GM12878 (cell line): ENCODE data around the gene SPAG16. TPM values are rescaled to one million over a fixed set of nuclear protein-coding genes. Genes with fewer than 3 reads are reported as not detected.

Experiments
- ATAC-seq: fragments of 200-7000 bp; cut with Tn5 transposase; 3 replicates; pipeline ENCODE4 v1.9.1; 2020; ENCODE audit warnings: mild to moderate bottlenecking, moderate library complexity
- BruUV-seq: library from RNA; stranded (reverse); fragments of 400-500 nt; replicated peaks from 2 replicates; lab custom pipeline; 2021; lab: Mats Ljungman, UMichigan
- CTCF ChIA-PET: fragments of 300-600 bp; sonication (Branson Sonifier 250); formaldehyde crosslinking; extraction: SDS; loops from one replicate; lab custom pipeline; 2021; ENCODE audit warnings: inconsistent platforms; lab: Yijun Ruan, JAX
- POLR2A ChIA-PET: fragments of 350-600 bp; formaldehyde crosslinking; extraction: SDS; loops from one replicate; lab custom pipeline; 2021; ENCODE audit warnings: inconsistent platforms; lab: Charles Lee
- RAD21 ChIA-PET: fragments of 300-600 bp; sonication (Branson Sonifier 250); formaldehyde crosslinking; loops from one replicate; lab custom pipeline; 2023; ENCODE audit warnings: antibody characterized with exemption; ENCODE audit not compliant: unreplicated experiment; lab: Charles Lee
- SMC1A ChIA-PET: fragments of 300-600 bp; sonication (Branson Sonifier 250); formaldehyde crosslinking; loops from one replicate; lab custom pipeline; 2023; ENCODE audit not compliant: unreplicated experiment, uncharacterized antibody; lab: Charles Lee
- DNase-seq: peaks from one replicate; pipeline ENCODE4 v3.0.0-alpha.2; 2011; ENCODE audit warnings: low read depth, low spot score
- FAIRE-seq: peaks from 3 replicates; lab custom pipeline; 2011; peaks lifted over from hg19 to GRCh38; lab: Jason Lieb, UNC
- H2AFZ ChIP-seq: 2 replicates; pipeline ENCODE4 v1.6.0; 2011; ENCODE audit warnings: low read depth, low read length, control low read depth; ENCODE audit not compliant: control insufficient read depth
- H3K27ac ChIP-seq: 2 replicates; pipeline ENCODE4 v1.5.1; 2011; ENCODE audit warnings: control low read depth; ENCODE audit not compliant: control insufficient read depth, insufficient read depth
- H3K27me3 ChIP-seq, 2 experiments: replicated peaks in 1 of 2; 2 replicates each; pipeline versions ENCODE4 v1.6.0 to v1.6.1; 2011; ENCODE audit warnings: low read length in 1 of 2; ENCODE audit not compliant: control insufficient read depth in 2 of 2, insufficient read depth in 2 of 2
- H3K36me3 ChIP-seq, 2 experiments: 2 replicates each; pipeline ENCODE4 v1.5.1; 2011; ENCODE audit warnings: low read length in 1 of 2; ENCODE audit not compliant: control insufficient read depth in 2 of 2, insufficient read depth in 2 of 2
- H3K4me1 ChIP-seq: 2 replicates; pipeline ENCODE4 v1.6.1; 2011; ENCODE audit warnings: mild to moderate bottlenecking, low read length, moderate library complexity, mixed read lengths; ENCODE audit not compliant: control insufficient read depth, insufficient read depth
- H3K4me2 ChIP-seq: 2 replicates; pipeline ENCODE4 v1.6.0; 2011; ENCODE audit warnings: control low read depth; ENCODE audit not compliant: control insufficient read depth, insufficient read depth
- H3K4me3 ChIP-seq: fragments of 200-600 bp; sonication (generic); 2 replicates; pipeline ENCODE4 v1.5.1; 2016
- H3K79me2 ChIP-seq: 2 replicates; pipeline ENCODE4 v1.6.0; 2011; ENCODE audit warnings: low read length; ENCODE audit not compliant: control insufficient read depth, insufficient read depth
- H3K9ac ChIP-seq: 2 replicates; pipeline ENCODE4 v1.8.0; 2011; ENCODE audit warnings: low read length, control low read depth, mixed read lengths; ENCODE audit not compliant: control insufficient read depth, insufficient read depth
- H3K9me3 ChIP-seq: replicated peaks from 3 replicates; pipeline ENCODE4 v1.5.1; 2011; ENCODE audit warnings: mild to moderate bottlenecking, low read length; ENCODE audit not compliant: control insufficient read depth, insufficient read depth
- H4K20me1 ChIP-seq: 2 replicates; pipeline ENCODE4 v1.6.0; 2011; ENCODE audit not compliant: control insufficient read depth, insufficient read depth
- BACH1 ChIP-seq: fragments of 450-650 bp; IDR thresholded peaks from 2 replicates; pipeline ENCODE4 v1.6.1; 2017; ENCODE audit warnings: mild to moderate bottlenecking, borderline replicate concordance
- CTCF ChIP-seq, 3 experiments: IDR thresholded peaks in 2 of 3; conservative IDR thresholded peaks in 1 of 3; 2 replicates each; pipeline ENCODE4 v1.5.1; 2011; ENCODE audit warnings: low read depth in 3 of 3, low read length in 3 of 3, mild to moderate bottlenecking in 3 of 3, control low read depth in 2 of 3, moderate library complexity in 2 of 3, inconsistent platforms in 1 of 3, mixed read lengths in 1 of 3; ENCODE audit not compliant: control insufficient read depth in 2 of 3, insufficient read depth in 1 of 3; ENCODE audit errors: extremely low read depth in 1 of 3
- HDAC6 ChIP-seq: fragments of 200-600 bp; sonication (generic); IDR thresholded peaks from one replicate; pipeline ENCODE4 v1.8.0; 2017; ENCODE audit warnings: antibody characterized with exemption; ENCODE audit not compliant: unreplicated experiment
- MXI1 ChIP-seq: fragments of 150-350 bp; IDR thresholded peaks from 2 replicates; pipeline ENCODE4 v1.6.1; 2011; ENCODE audit warnings: low read depth, mild to moderate bottlenecking, inconsistent platforms, low read length, improper control_type of control experiment
- NFXL1 ChIP-seq: fragments of 450-650 bp; IDR thresholded peaks from 2 replicates; pipeline ENCODE4 v1.6.1; 2017; ENCODE audit warnings: antibody characterized with exemption, mild to moderate bottlenecking, borderline replicate concordance
- RFX5 ChIP-seq: IDR thresholded peaks from 2 replicates; pipeline ENCODE4 v1.6.1; 2011; ENCODE audit warnings: low read depth, low read length, improper control_type of control experiment
- SIX5 ChIP-seq: IDR thresholded peaks from 2 replicates; pipeline ENCODE4 v1.6.1; 2011; ENCODE audit warnings: mild to moderate bottlenecking, low read depth, low read length, moderate library complexity; ENCODE audit not compliant: severe bottlenecking
- TCF7 ChIP-seq: IDR thresholded peaks from 2 replicates; pipeline ENCODE4 v1.6.1; 2014; ENCODE audit warnings: antibody characterized with exemption, borderline replicate concordance
- ZBED1 ChIP-seq: IDR thresholded peaks from 2 replicates; pipeline ENCODE4 v1.6.1; 2016; ENCODE audit warnings: borderline replicate concordance
- WGBS: methylation state at CpG from one replicate; pipeline ENCODE4 v1.1.6; 2016; ENCODE audit warnings: low lambda C conversion rate; ENCODE audit not compliant: insufficient replicate concordance, insufficient coverage; ENCODE audit errors: missing lambda C conversion rate; 5-methylcytosine and 5-hydroxymethylcytosine counted together
- in situ Hi-C: fragments of 300-500 bp; cut with MboI; formaldehyde crosslinking; loops from 9 replicates; pipeline ENCODE4 v1.14.3; 2018; ENCODE audit warnings: mixed read lengths
- intact Hi-C: fragments of 100-400 bp; cut with micrococcal nuclease; formaldehyde crosslinking; loops from one replicate; pipeline ENCODE4 v1.14.2; 2022; ENCODE audit not compliant: unreplicated experiment
- polyA plus RNA-seq, 11 experiments: library from polyadenylated mRNA; depleted of rRNA in 4 of 11; unstranded in 6 of 11; stranded (reverse) in 5 of 11; fragments of >200 nt; fragmentation: Nextera tagmentation in 4 of 11; fragmentation: Illumina TruSeq in 1 of 11; extraction: Ambion mirVana in 4 of 11; extraction: Trizol in 1 of 11; gene quantifications; 1 replicate in 1 of 11; 2 replicates in 10 of 11; pipeline versions ENCODE4 v1.2.1 to v1.2.3, GENCODE V29; 2011 to 2016; ENCODE audit warnings: inconsistent platforms in 2 of 11, missing spikeins in 2 of 11, low read depth in 1 of 11
- total RNA-seq, 4 experiments: library from RNA; depleted of rRNA in 3 of 4; stranded (reverse); fragments of >200 nt in 3 of 4; fragmentation: Illumina TruSeq in 1 of 4; extraction: Trizol in 1 of 4; gene quantifications; 2 replicates each; pipeline versions ENCODE4 v1.2.1 to v1.2.3, GENCODE V29; 2013 to 2021

Gene SPAG16
- total and polyA plus RNA-seq, 10 of the 15 experiments (the other 5 are each of a cell fraction or from before 2014, with no cell fraction given) = 6.0 to 25.0 (median 15.2) TPM

DNA sequence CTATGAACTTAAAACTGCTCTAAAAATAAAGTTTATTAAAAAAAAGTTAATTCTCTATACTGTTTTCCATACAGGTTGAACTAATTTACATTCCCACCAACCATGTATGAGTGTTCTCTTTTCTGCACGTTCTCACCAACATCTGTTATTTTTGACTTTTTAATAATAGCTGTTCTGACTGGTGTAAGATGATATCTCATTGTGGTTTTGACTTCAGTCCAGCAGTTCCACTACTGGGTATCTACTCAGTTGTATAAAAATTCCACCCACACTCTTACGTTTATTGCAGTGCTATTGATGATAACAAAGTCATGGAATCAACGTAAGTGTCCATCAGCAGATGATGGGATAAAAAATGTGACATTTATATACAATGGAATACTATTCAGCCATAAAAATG is 33.7 kb downstream of the SPAG16 start:
- no peak for ATAC-seq
- Histone ChIP-seq H2AFZ (no peak overlapping the region), H3K9ac (no peak overlapping the region), H3K4me1 (no peaks in the 10 kb centered on the region), H3K4me3 (no peak overlapping the region), H3K9me3 (peaks cover 2% of the 10 kb centered on the region; the same call in 1 of the 3 replicates), H3K4me2 (no peak overlapping the region), H3K36me3 (no peaks in the 10 kb centered on the region), H3K27me3 (no peaks in the 10 kb centered on the region), H3K27ac (no peak overlapping the region), H4K20me1 (no peaks in the 10 kb centered on the region), H3K79me2 (no peaks in the 10 kb centered on the region)
- in situ Hi-C loops = no loop called here
- ChIA-PET CTCF (no interaction called here), SMC1A (no interaction called here), RAD21 (no interaction called here), POLR2A (no interaction called here)
- intact Hi-C loops = no loop called here
- BruUV-seq = no TSS peak
- TF ChIP-seq HDAC6 (no peak), BACH1 (no peak), TCF7 (no peak), MXI1 (no peak), RFX5 (no peak), CTCF (IDR thresholded peaks at IDR 0.05 in 2 of 3, conservative IDR thresholded peaks at IDR 0.05 in 1 of 3; ENCODE audit: control insufficient read depth in 2 of 3, extremely low read depth in 1 of 3, insufficient read depth in 1 of 3, low read depth in 3 of 3, low read length in 3 of 3) (no peak), NFXL1 (no peak), SIX5 (no peak), ZBED1 (no peak)
- WGBS = 74% methylated on average over 3 of the region's 3 CpGs
- DNase-seq = no peak
- FAIRE-seq = no peak
